GM23338 (cell line): ENCODE results near the gene AFAP1. TPM values are rescaled to one million over a fixed set of nuclear protein-coding genes. Genes with fewer than 3 reads are reported as not detected.

Experiments
- ATAC-seq: fragments of 200-7000 bp; cut with Tn5 transposase; 3 replicates; pipeline ENCODE4 v1.9.1; 2020
- DNase-seq: peaks from one replicate; pipeline ENCODE4 v3.0.0-alpha.2; 2015; ENCODE audit warnings: low spot score
- H2AFZ ChIP-seq: fragments of 200-600 bp; sonication (generic); 2 replicates; pipeline ENCODE4 v1.8.0; 2016; ENCODE audit warnings: antibody characterized with exemption, mild to moderate bottlenecking, moderate library complexity
- H3F3A ChIP-seq: fragments of 200-600 bp; sonication (generic); replicated peaks from 2 replicates; pipeline ENCODE4 v1.8.0; 2017; ENCODE audit warnings: antibody characterized with exemption, mixed run types, low read depth
- H3K27ac ChIP-seq: fragments of 200-600 bp; sonication (generic); 2 replicates; pipeline ENCODE4 v1.6.1; 2016; ENCODE audit warnings: low read depth
- H3K27me3 ChIP-seq: fragments of 200-600 bp; sonication (generic); 2 replicates; pipeline ENCODE4 v1.8.0; 2016; ENCODE audit warnings: mild to moderate bottlenecking, mixed run types, moderate library complexity; ENCODE audit not compliant: insufficient read depth
- H3K36me3 ChIP-seq: fragments of 200-600 bp; sonication (generic); 2 replicates; pipeline ENCODE4 v1.8.0; 2016; ENCODE audit warnings: mild to moderate bottlenecking; ENCODE audit not compliant: insufficient read depth
- H3K4me1 ChIP-seq: fragments of 200-600 bp; sonication (generic); 2 replicates; pipeline ENCODE4 v1.8.0; 2016; ENCODE audit warnings: mild to moderate bottlenecking, moderate library complexity; ENCODE audit not compliant: insufficient read depth
- H3K4me2 ChIP-seq: fragments of 200-600 bp; sonication (generic); 2 replicates; pipeline ENCODE4 v1.7.1; 2017; ENCODE audit warnings: mixed run types
- H3K4me3 ChIP-seq: fragments of 200-600 bp; sonication (generic); 2 replicates; pipeline ENCODE4 v1.6.1; 2016; ENCODE audit warnings: mixed run types
- H3K79me2 ChIP-seq: fragments of 200-600 bp; sonication (generic); replicated peaks from 2 replicates; pipeline ENCODE4 v1.8.0; 2017; ENCODE audit warnings: mild to moderate bottlenecking; ENCODE audit not compliant: insufficient read depth
- H3K9me2 ChIP-seq: fragments of 200-600 bp; sonication (generic); 2 replicates; pipeline ENCODE4 v1.8.0; 2017; ENCODE audit not compliant: insufficient read depth
- H4K20me1 ChIP-seq: fragments of 200-600 bp; sonication (generic); replicated peaks from 2 replicates; pipeline ENCODE4 v1.8.0; 2017; ENCODE audit warnings: mild to moderate bottlenecking; ENCODE audit not compliant: insufficient read depth
- H3K27ac Mint-ChIP-seq: 2 replicates; pipeline ENCODE4 v1.8.0; 2020; ENCODE audit warnings: inconsistent platforms, mild to moderate bottlenecking, moderate library complexity, mixed read lengths
- H3K27me3 Mint-ChIP-seq: 3 replicates; pipeline ENCODE4 v1.8.0; 2022; ENCODE audit warnings: low read depth, mild to moderate bottlenecking, moderate library complexity, mixed read lengths, inconsistent platforms; ENCODE audit not compliant: insufficient read depth, poor library complexity
- H3K36me3 Mint-ChIP-seq: 3 replicates; pipeline ENCODE4 v1.8.0; 2021; ENCODE audit warnings: low read depth, mild to moderate bottlenecking, inconsistent platforms, moderate library complexity, mixed read lengths
- H3K4me1 Mint-ChIP-seq: 3 replicates; pipeline ENCODE4 v1.8.0; 2020; ENCODE audit warnings: mild to moderate bottlenecking, inconsistent platforms, mixed read lengths
- H3K4me3 Mint-ChIP-seq: 3 replicates; pipeline ENCODE4 v1.8.0; 2021; ENCODE audit warnings: moderate library complexity, mild to moderate bottlenecking, inconsistent platforms, mixed read lengths
- H3K9me3 Mint-ChIP-seq: 3 replicates; pipeline ENCODE4 v1.8.0; 2020; ENCODE audit warnings: moderate library complexity, mild to moderate bottlenecking, inconsistent platforms, mixed read lengths
- CREB1 ChIP-seq: fragments of 250-450 bp; sonication (Bioruptor Pico); IDR thresholded peaks from 2 replicates; pipeline ENCODE4 v1.5.0; 2020; ENCODE audit warnings: low read depth, mild to moderate bottlenecking, moderate library complexity
- CTCF ChIP-seq, 2 experiments: fragments of 200-600 bp in 1 of 2; sonication (generic) in 1 of 2; conservative IDR thresholded peaks; 2 replicates each; pipeline versions ENCODE4 v1.5.1 to v1.6.1; 2016 to 2017; ENCODE audit warnings: antibody characterized with exemption in 2 of 2, low read depth in 2 of 2, mild to moderate bottlenecking in 2 of 2, moderate library complexity in 1 of 2
- ETS1 ChIP-seq: IDR thresholded peaks from 2 replicates; pipeline ENCODE4 v1.6.1; 2016; ENCODE audit warnings: antibody characterized with exemption
- EZH2 ChIP-seq: fragments of 200-600 bp; sonication (generic); IDR thresholded peaks from one replicate; pipeline ENCODE4 v1.8.0; 2017; ENCODE audit warnings: antibody characterized with exemption, mild to moderate bottlenecking, low read depth; ENCODE audit not compliant: unreplicated experiment
- EZH2phosphoT487 ChIP-seq: fragments of 200-600 bp; sonication (generic); IDR thresholded peaks from one replicate; pipeline ENCODE4 v1.8.1; 2018; ENCODE audit warnings: antibody characterized with exemption; ENCODE audit not compliant: unreplicated experiment
- JUNB ChIP-seq: IDR thresholded peaks from one replicate; pipeline ENCODE4 v1.6.1; 2016; ENCODE audit warnings: antibody characterized with exemption; ENCODE audit not compliant: unreplicated experiment
- NANOG ChIP-seq: IDR thresholded peaks from 2 replicates; pipeline ENCODE4 v1.6.1; 2016; ENCODE audit warnings: antibody characterized with exemption, borderline replicate concordance
- POLR2AphosphoS5 ChIP-seq: IDR thresholded peaks from 2 replicates; pipeline ENCODE4 v1.6.1; 2016; ENCODE audit warnings: antibody characterized with exemption, low read depth
- REST ChIP-seq: IDR thresholded peaks from one replicate; pipeline ENCODE4 v1.6.1; 2018; ENCODE audit warnings: antibody characterized with exemption; ENCODE audit not compliant: unreplicated experiment
- STAT1 ChIP-seq: IDR thresholded peaks from one replicate; pipeline ENCODE4 v1.6.1; 2016; ENCODE audit warnings: antibody characterized with exemption; ENCODE audit not compliant: unreplicated experiment
- ZNF114 ChIP-seq: fragments of 250-450 bp; sonication (Bioruptor Pico); IDR thresholded peaks from 2 replicates; pipeline ENCODE4 v1.5.0; 2020; ENCODE audit warnings: mild to moderate bottlenecking, moderate library complexity
- ZNF331 ChIP-seq: fragments of 250-450 bp; sonication (Bioruptor Pico); IDR thresholded peaks from 2 replicates; pipeline ENCODE4 v1.5.0; 2020; ENCODE audit warnings: low read depth, mild to moderate bottlenecking, moderate library complexity
- ZNF462 ChIP-seq: fragments of 250-450 bp; sonication (Bioruptor Pico); IDR thresholded peaks from 2 replicates; pipeline ENCODE4 v1.5.0; 2020; ENCODE audit warnings: mild to moderate bottlenecking, moderate library complexity
- polyA plus RNA-seq: library from polyadenylated mRNA; unstranded; fragments of >200 nt; fragmentation: Nextera tagmentation; extraction: Ambion mirVana; gene quantifications from 2 replicates; pipeline ENCODE4 v1.2.1, GENCODE V29; 2016
- total RNA-seq: library from RNA; depleted of rRNA; stranded (reverse); fragments of >200 nt; shearing (Covaris generic); gene quantifications from 2 replicates; pipeline ENCODE4 v1.2.3, GENCODE V29; 2014

The AFAP1 gene
- total and polyA plus RNA-seq, 2 experiments from 2014 or later, result 6.5 to 21.5 TPM

GRCh38 chr4:7852568-7853185 is 87.0 kb downstream of the AFAP1 start:
- Histone ChIP-seq H3K79me2 (peaks cover 21% of the 10 kb centered on the region; the same call in 1 of the 2 replicates), H3K27ac (no peak overlapping the region), H3K27me3 (no peaks in the 10 kb centered on the region), H4K20me1 (no peaks in the 10 kb centered on the region), H3K36me3 (no peaks in the 10 kb centered on the region; the same call in none of the 2 replicates), H3K4me3 (no peak overlapping the region), H3F3A (no peaks in the 10 kb centered on the region), H3K4me1 (0 out of 2 replicates have a peak, but pooled peaks cover 3% of the 10 kb centered on the region), H3K9me2 (peaks cover 2% of the 10 kb centered on the region; the same call in 1 of the 2 replicates), H2AFZ (no peak overlapping the region), H3K4me2 (no peak overlapping the region)
- Mint-ChIP-seq H3K27me3 (peaks cover 4% of the 10 kb centered on the region), H3K27ac (no peak overlapping the region), H3K4me3 (no peak overlapping the region), H3K36me3 (peaks cover 11% of the 10 kb centered on the region), H3K9me3 (no peaks in the 10 kb centered on the region), H3K4me1 (peaks cover 12% of the 10 kb centered on the region)
- ATAC-seq, result no peak
- TF ChIP-seq CREB1 (CRISPR knock-in tag) (no peak), STAT1 (no peak), REST (no peak), POLR2AphosphoS5 (no peak), CTCF (conservative IDR thresholded peaks at IDR 0.05; ENCODE audit: low read depth in 2 of 2) (no peak), ZNF114 (CRISPR knock-in tag) (no peak), ZNF331 (no peak), JUNB (no peak), ZNF462 (CRISPR knock-in tag) (no peak), EZH2phosphoT487 (no peak), ETS1 (no peak), NANOG (no peak), EZH2 (no peak)
- DNase-seq, result no peak
